GM12873 (cell line): ENCODE data around the gene IFITM5.

Experiments
- CTCF ChIP-seq: IDR thresholded peaks from 2 replicates; pipeline ENCODE4 v1.5.1; 2012; ENCODE audit warnings: low read depth, mild to moderate bottlenecking, moderate library complexity, low read length, control low read depth; ENCODE audit not compliant: insufficient read depth; ENCODE audit errors: missing control alignments

The IFITM5 gene

GRCh38 chr11:325796-326591 lies 26.7 kb upstream of the IFITM5 start:
- no peak for TF ChIP-seq CTCF

GRCh38 chr11:324156-324555 lies 24.8 kb upstream of the IFITM5 start:
- TF ChIP-seq CTCF, result no peak

- TF ChIP-seq CTCF, result no peak
Observed at GRCh38 chr11:316891-317301, 17.6 kb upstream of the IFITM5 start.

GRCh38 chr11:316031-316701 lies 16.8 kb upstream of the IFITM5 start:
- TF ChIP-seq CTCF, result no peak

- TF ChIP-seq CTCF, result no peak
Observed at GRCh38 chr11:315516-315994, 16.2 kb upstream of the IFITM5 start.

- TF ChIP-seq CTCF, result no peak
Observed at GRCh38 chr11:315051-315481, 15.7 kb upstream of the IFITM5 start.

GRCh38 chr11:313787-314553 lies 14.6 kb upstream of the IFITM5 start, which contains the start of gene IFITM1:
Gene IFITM1, plus strand, starts transcription at chr11:314040. Its CDS starts 131 bp downstream, at chr11:314171.
- TF ChIP-seq CTCF, result peak; percentile 1
